ENCODE results near the gene EEFSEC.

DNA sequence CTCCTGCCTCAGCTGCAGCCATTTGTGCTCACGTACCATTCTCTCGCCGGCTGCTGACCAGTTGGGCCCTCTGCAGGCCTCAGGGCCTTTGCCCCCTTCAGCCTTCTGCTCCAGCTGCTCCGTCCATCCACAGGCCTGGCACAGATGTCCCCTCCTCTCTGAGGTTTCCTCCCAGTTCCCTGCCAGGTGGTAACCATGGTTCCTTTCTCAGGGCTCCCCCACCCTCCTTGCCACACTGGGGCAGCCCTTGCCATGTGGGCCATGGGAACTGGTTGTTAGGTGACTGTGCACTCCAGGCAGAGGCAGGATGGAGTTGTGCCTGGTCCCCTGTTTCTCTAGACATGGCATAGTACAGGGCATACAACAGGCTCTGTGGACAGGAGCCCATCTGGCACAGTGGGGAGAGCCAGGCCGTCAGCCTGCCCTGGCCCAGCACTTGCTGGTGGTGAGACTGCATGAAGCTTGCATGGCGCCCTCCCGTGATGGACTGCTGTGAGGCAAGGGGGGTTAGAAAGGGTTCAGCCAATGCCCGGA is 164.5 kb downstream of the EEFSEC start:
- no peak for TF ChIP-seq CTCF (optimal IDR thresholded peaks at IDR 0.05 in 1 of 3, IDR thresholded peaks at IDR 0.05 in 1 of 3, conservative IDR thresholded peaks at IDR 0.05 in 1 of 3; ENCODE audit: extremely low read depth in 1 of 3, insufficient read depth in 2 of 3, low read length in 3 of 3)
- no peak for TF ChIP-seq EZH2 (IDR thresholded peaks at IDR 0.05; ENCODE audit: low read length)
